ENCODE measurements around the gene VSTM2B. TPM values are rescaled to one million over a fixed set of nuclear protein-coding genes. Genes with fewer than 3 reads are reported as not detected.
"Not testable (repeated sequence)": the region's sequence is repeated elsewhere in the genome, so short reads cannot be mapped to it uniquely, and the experiment has no call there.

The VSTM2B gene
- total and polyA plus RNA-seq, 2 donors from 2014 or later, result not detected

GRCh38 chr19:29543381-29543780 is 17.6 kb downstream of the VSTM2B start:
- Histone ChIP-seq H3K9me3 (ENCODE audit: control insufficient read depth in 2 of 3, insufficient read depth in 1 of 3, low read length in 3 of 3) (no peaks in the 10 kb centered on the region), H3K27ac (ENCODE audit: low read depth in 2 of 2, low read length in 2 of 2) (no peak overlapping the region), H3K4me1 (ENCODE audit: control insufficient read depth in 2 of 3, insufficient read depth in 2 of 3, low read depth in 1 of 3, low read length in 3 of 3) (no peaks in the 10 kb centered on the region), H3K27me3 (ENCODE audit: control insufficient read depth, insufficient read depth, low read length) (no peaks in the 10 kb centered on the region), H3K9ac (ENCODE audit: low read length in 3 of 3) (no peak overlapping the region), H3K4me3 (ENCODE audit: low read length in 3 of 3) (no peak overlapping the region), H3K36me3 (ENCODE audit: control insufficient read depth in 2 of 3, insufficient read depth in 3 of 3, low read length in 3 of 3) (no peaks in the 10 kb centered on the region)
- DNase-seq (peak in 1 of 5 donors; percentile 11), FAIRE-seq (no peak)
- intact Hi-C loops (cut with DNase I), result no loop called here
- TF ChIP-seq CTCF (IDR thresholded peaks at IDR 0.05; ENCODE audit: borderline replicate concordance, extremely low read depth, insufficient read depth), result no peak

GRCh38 chr19:29544656-29545360 is 19.0 kb downstream of the VSTM2B start:
- H3K4me1 ChIP-seq (ENCODE audit: control insufficient read depth in 2 of 3, insufficient read depth in 2 of 3, low read depth in 1 of 3, low read length in 3 of 3), result no peaks in the 10 kb centered on the region
- H3K36me3 ChIP-seq (ENCODE audit: control insufficient read depth in 2 of 3, insufficient read depth in 3 of 3, low read length in 3 of 3), result no peaks in the 10 kb centered on the region
- H3K9ac ChIP-seq (ENCODE audit: low read length in 3 of 3), result no peak overlapping the region
- no peak overlapping the region for H3K27ac ChIP-seq (ENCODE audit: low read depth in 2 of 2, low read length in 2 of 2)
- no peak overlapping the region for H3K4me3 ChIP-seq (ENCODE audit: low read length in 3 of 3)
- no peak for TF ChIP-seq CTCF (IDR thresholded peaks at IDR 0.05; ENCODE audit: borderline replicate concordance, extremely low read depth, insufficient read depth)
- no peaks in the 10 kb centered on the region for H3K27me3 ChIP-seq (ENCODE audit: control insufficient read depth, insufficient read depth, low read length)
- intact Hi-C loops (cut with DNase I), result no loop called here
- FAIRE-seq, result no peak
- no peaks in the 10 kb centered on the region for H3K9me3 ChIP-seq (ENCODE audit: control insufficient read depth in 2 of 3, insufficient read depth in 1 of 3, low read length in 3 of 3)
- peak in 1 of 5 donors; percentile 14 for DNase-seq

- H3K9ac ChIP-seq (ENCODE audit: low read length in 3 of 3); intact Hi-C loops (cut with DNase I); H3K9me3 ChIP-seq (ENCODE audit: control insufficient read depth in 2 of 3, insufficient read depth in 1 of 3, low read length in 3 of 3); FAIRE-seq; H3K4me1 ChIP-seq (ENCODE audit: control insufficient read depth in 2 of 3, insufficient read depth in 2 of 3, low read depth in 1 of 3, low read length in 3 of 3); H3K27me3 ChIP-seq (ENCODE audit: control insufficient read depth, insufficient read depth, low read length); H3K36me3 ChIP-seq (ENCODE audit: control insufficient read depth in 2 of 3, insufficient read depth in 3 of 3, low read length in 3 of 3); H3K4me3 ChIP-seq (ENCODE audit: low read length in 3 of 3); H3K27ac ChIP-seq (ENCODE audit: low read depth in 2 of 2, low read length in 2 of 2); DNase-seq: not testable (repeated sequence)
Measured at GRCh38 chr19:29545447-29545846, 19.7 kb downstream of the VSTM2B start.

DNA sequence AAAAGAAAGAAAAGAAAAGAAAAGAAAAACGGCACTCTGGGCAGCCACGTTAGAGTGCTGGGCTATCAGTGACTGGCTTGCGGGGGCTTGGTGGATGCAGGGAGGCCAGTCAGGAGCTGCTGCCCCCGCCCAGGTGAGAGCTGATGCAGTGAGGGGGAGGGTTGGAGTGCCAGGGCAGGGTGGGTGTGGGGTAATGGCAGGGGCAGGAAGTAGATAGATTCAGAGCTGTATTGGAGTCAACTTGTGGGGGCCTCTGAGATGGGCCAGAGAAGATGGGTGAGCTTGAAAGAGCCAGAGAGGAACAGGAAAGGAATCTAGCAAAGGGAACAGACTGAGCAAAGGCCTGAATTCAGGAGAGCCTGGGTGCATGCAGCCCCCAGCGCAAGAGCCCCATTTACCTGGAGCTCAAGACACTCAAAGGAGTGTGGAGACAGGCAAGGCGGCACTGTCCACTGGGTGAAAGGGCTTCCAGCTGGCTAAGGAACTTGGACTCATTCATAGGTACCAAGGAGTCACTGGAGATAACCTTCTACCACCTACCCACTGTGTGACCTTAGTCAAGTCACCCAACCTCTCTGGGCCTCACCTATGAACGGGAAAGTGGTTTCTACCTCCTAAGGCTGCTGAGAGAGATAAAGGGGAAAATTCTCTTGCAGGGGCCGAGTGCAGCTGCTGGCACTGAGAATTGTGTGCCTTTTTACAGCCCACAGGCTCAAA is 20.2 kb downstream of the VSTM2B start:
- no peaks in the 10 kb centered on the region for H3K4me1 ChIP-seq (ENCODE audit: control insufficient read depth in 2 of 3, insufficient read depth in 2 of 3, low read depth in 1 of 3, low read length in 3 of 3)
- H3K27ac ChIP-seq (ENCODE audit: low read depth in 2 of 2, low read length in 2 of 2), result no peak overlapping the region
- H3K27me3 ChIP-seq (ENCODE audit: control insufficient read depth, insufficient read depth, low read length), result no peaks in the 10 kb centered on the region
- no peaks in the 10 kb centered on the region for H3K9me3 ChIP-seq (ENCODE audit: control insufficient read depth in 2 of 3, insufficient read depth in 1 of 3, low read length in 3 of 3)
- H3K36me3 ChIP-seq (ENCODE audit: control insufficient read depth in 2 of 3, insufficient read depth in 3 of 3, low read length in 3 of 3), result no peaks in the 10 kb centered on the region
- no peak for FAIRE-seq
- TF ChIP-seq CTCF (IDR thresholded peaks at IDR 0.05; ENCODE audit: borderline replicate concordance, extremely low read depth, insufficient read depth), result no peak
- DNase-seq, result peak in 2 of 5 donors; percentile 27 to 30
- intact Hi-C loops (cut with DNase I), result no loop called here
- H3K4me3 ChIP-seq (ENCODE audit: low read length in 3 of 3), result no peak overlapping the region
- H3K9ac ChIP-seq (ENCODE audit: low read length in 3 of 3), result no peak overlapping the region
